ENCODE results near the gene C2CD4C.

Gene C2CD4C

GRCh38 chr19:406971-407510, 1.9 kb downstream of the C2CD4C start:
- TF ChIP-seq CTCF (IDR thresholded peaks at IDR 0.05; ENCODE audit: borderline replicate concordance, insufficient read depth, low read depth, low read length): no peak
- no peak overlapping the region for H3K4me3 ChIP-seq (ENCODE audit: low read depth, low read length)

GRCh38 chr19:406135-406781, 2.7 kb downstream of the C2CD4C start:
- no peak for TF ChIP-seq CTCF (IDR thresholded peaks at IDR 0.05; ENCODE audit: borderline replicate concordance, insufficient read depth, low read depth, low read length)
- no peak overlapping the region for H3K4me3 ChIP-seq (ENCODE audit: low read depth, low read length)

GRCh38 chr19:405121-405965, 3.6 kb downstream of the C2CD4C start:
- TF ChIP-seq CTCF (IDR thresholded peaks at IDR 0.05; ENCODE audit: borderline replicate concordance, insufficient read depth, low read depth, low read length): no peak
- H3K4me3 ChIP-seq (ENCODE audit: low read depth, low read length): no peak overlapping the region

- TF ChIP-seq CTCF (IDR thresholded peaks at IDR 0.05; ENCODE audit: borderline replicate concordance, insufficient read depth, low read depth, low read length): no peak
- H3K4me3 ChIP-seq (ENCODE audit: low read depth, low read length): no peak overlapping the region
These were observed 5.5 kb downstream of the C2CD4C start for GRCh38 chr19:403221-404027.

- H3K4me3 ChIP-seq (ENCODE audit: low read depth, low read length): no peak overlapping the region
- no peak for TF ChIP-seq CTCF (IDR thresholded peaks at IDR 0.05; ENCODE audit: borderline replicate concordance, insufficient read depth, low read depth, low read length)
These were observed 6.2 kb downstream of the C2CD4C start for GRCh38 chr19:402786-403185.

GRCh38 chr19:401866-402511, 7.0 kb downstream of the C2CD4C start:
- TF ChIP-seq CTCF (IDR thresholded peaks at IDR 0.05; ENCODE audit: borderline replicate concordance, insufficient read depth, low read depth, low read length): no peak
- H3K4me3 ChIP-seq (ENCODE audit: low read depth, low read length): no peak overlapping the region
